Sigmoid colon (tissue), 4 donors: ENCODE data around the gene RBPJ.

Experiments used
- EP300 ChIP-seq, 4 donors: sonication (generic); formaldehyde crosslinking; IDR thresholded peaks; one replicate each; pipeline ENCODE4 v1.6.1; 2017; ENCODE audit warnings: antibody characterized with exemption in 4 of 4
- POLR2A ChIP-seq, 2 donors: fragments of 450-650 bp; IDR thresholded peaks; one replicate each; pipeline ENCODE4 v1.6.1; 2016; ENCODE audit warnings: antibody characterized with exemption in 2 of 2, mild to moderate bottlenecking in 2 of 2, moderate library complexity in 2 of 2

DNA sequence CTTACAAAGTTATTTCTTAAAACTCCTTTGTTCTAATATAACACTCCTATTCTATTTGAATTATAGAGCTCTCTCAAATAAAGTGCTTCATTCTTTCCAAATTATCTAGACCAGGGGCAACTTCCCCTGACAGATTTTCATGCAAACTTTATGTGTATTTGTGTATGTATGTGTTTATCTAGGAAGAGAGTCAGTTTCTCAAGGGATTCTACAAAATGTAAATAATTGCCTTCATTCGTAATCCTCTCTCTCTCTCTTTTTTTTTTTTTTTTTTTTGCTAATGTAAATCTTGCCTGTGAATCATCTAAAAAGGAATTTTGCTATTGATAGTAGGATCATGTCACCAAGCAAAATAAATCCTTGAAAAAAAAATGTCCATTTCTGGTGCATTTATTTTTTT lies 38.9 kb upstream of the RBPJ start:
- TF ChIP-seq EP300 (IDR thresholded peaks at IDR 0.05) (no peak), POLR2A (IDR thresholded peaks at IDR 0.05) (no peak)
